Measurements from ENCODE around the gene TMEM38B.
A peak's percentile ranks its signal among the peaks of the same experiment; 100 is the strongest.
"Not testable (repeated sequence)": the region's sequence is repeated elsewhere in the genome, so short reads cannot be mapped to it uniquely, and the experiment has no call there.

TMEM38B gene

GRCh38 chr9:105681724-105682123, 12.6 kb upstream of the TMEM38B start:
- DNase-seq (ENCODE audit: low spot score): no peak

- no peak for DNase-seq (ENCODE audit: low spot score)
Measured at GRCh38 chr9:105683688-105684275, 10.6 kb upstream of the TMEM38B start.

GRCh38 chr9:105686936-105687335, 7.4 kb upstream of the TMEM38B start:
- DNase-seq (ENCODE audit: low spot score): no peak

GRCh38 chr9:105690742-105691141, 3.6 kb upstream of the TMEM38B start:
- DNase-seq (ENCODE audit: low spot score): no peak

GRCh38 chr9:105693435-105694189, 729 bp upstream of the TMEM38B start:
- no peak for DNase-seq (ENCODE audit: low spot score)

- DNase-seq (ENCODE audit: low spot score): peak; percentile 52
Measured at GRCh38 chr9:105694848-105695581, 674 bp downstream of the TMEM38B start.

GRCh38 chr9:105696219-105696793, 2.0 kb downstream of the TMEM38B start:
- no peak for DNase-seq (ENCODE audit: low spot score)

GRCh38 chr9:105697871-105698270, 3.5 kb downstream of the TMEM38B start:
- no peak for DNase-seq (ENCODE audit: low spot score)

- DNase-seq (ENCODE audit: low spot score): no peak
Measured at GRCh38 chr9:105698348-105698870, 4.1 kb downstream of the TMEM38B start.

- DNase-seq (ENCODE audit: low spot score): no peak
Measured at GRCh38 chr9:105700668-105701067, 6.3 kb downstream of the TMEM38B start.

- DNase-seq (ENCODE audit: low spot score): no peak
Measured at GRCh38 chr9:105701145-105701544, 6.8 kb downstream of the TMEM38B start.

- DNase-seq (ENCODE audit: low spot score): no peak
Measured at GRCh38 chr9:105702207-105702606, 7.9 kb downstream of the TMEM38B start.

GRCh38 chr9:105703638-105704037, 9.3 kb downstream of the TMEM38B start:
- not testable (repeated sequence) for DNase-seq (ENCODE audit: low spot score)

GRCh38 chr9:105706156-105706555, 11.8 kb downstream of the TMEM38B start:
- DNase-seq (ENCODE audit: low spot score): no peak

GRCh38 chr9:105708405-105708804, 14.1 kb downstream of the TMEM38B start:
- no peak for DNase-seq (ENCODE audit: low spot score)

GRCh38 chr9:105710638-105711037, 16.3 kb downstream of the TMEM38B start:
- no peak for DNase-seq (ENCODE audit: low spot score)

- no peak for DNase-seq (ENCODE audit: low spot score)
Measured at GRCh38 chr9:105711867-105712266, 17.5 kb downstream of the TMEM38B start.

- DNase-seq (ENCODE audit: low spot score): no peak
Measured at GRCh38 chr9:105712297-105712696, 18.0 kb downstream of the TMEM38B start.

GRCh38 chr9:105712773-105713172, 18.4 kb downstream of the TMEM38B start:
- no peak for DNase-seq (ENCODE audit: low spot score)

GRCh38 chr9:105713260-105714019, 19.1 kb downstream of the TMEM38B start:
- no peak for DNase-seq (ENCODE audit: low spot score)

- DNase-seq (ENCODE audit: low spot score): no peak
Measured at GRCh38 chr9:105714020-105714331, 19.6 kb downstream of the TMEM38B start.

- no peak for DNase-seq (ENCODE audit: low spot score)
Measured at GRCh38 chr9:105716146-105716545, 21.8 kb downstream of the TMEM38B start.
